ENCODE data around the gene ADISSP.

The ADISSP gene

GRCh38 chr20:3767427-3768341 is at the start of gene ADISSP:
Gene ADISSP (minus strand): TSS chr20:3767753. CDS start chr20:3760100, 7,653 bp downstream.
- TF ChIP-seq CTCF (IDR thresholded peaks at IDR 0.05; ENCODE audit: low read length, missing control alignments): peak; percentile 3
- DNase-seq (ENCODE audit: low read depth): peak; percentile 99
- H3K4me3 ChIP-seq (replicated peaks; ENCODE audit: low read depth, low read length): peak within 1 kb of the TSS; percentile 72

- no peak overlapping the region for H3K4me3 ChIP-seq (replicated peaks; ENCODE audit: low read depth, low read length)
- no peak for TF ChIP-seq CTCF (IDR thresholded peaks at IDR 0.05; ENCODE audit: low read length, missing control alignments)
- DNase-seq (ENCODE audit: low read depth): no peak
Measured at GRCh38 chr20:3815703-3816315, 48.3 kb upstream of the ADISSP start.

GRCh38 chr20:3814928-3815495 is 47.5 kb upstream of the ADISSP start:
- no peak for DNase-seq (ENCODE audit: low read depth)
- no peak for TF ChIP-seq CTCF (IDR thresholded peaks at IDR 0.05; ENCODE audit: low read length, missing control alignments)
- H3K4me3 ChIP-seq (replicated peaks; ENCODE audit: low read depth, low read length): no peak overlapping the region

- no peak for TF ChIP-seq CTCF (IDR thresholded peaks at IDR 0.05; ENCODE audit: low read length, missing control alignments)
- H3K4me3 ChIP-seq (replicated peaks; ENCODE audit: low read depth, low read length): no peak overlapping the region
- no peak for DNase-seq (ENCODE audit: low read depth)
Measured at GRCh38 chr20:3813848-3814581, 46.5 kb upstream of the ADISSP start.

- DNase-seq (ENCODE audit: low read depth): no peak
- no peak overlapping the region for H3K4me3 ChIP-seq (replicated peaks; ENCODE audit: low read depth, low read length)
- no peak for TF ChIP-seq CTCF (IDR thresholded peaks at IDR 0.05; ENCODE audit: low read length, missing control alignments)
Measured at GRCh38 chr20:3812975-3813847, 45.7 kb upstream of the ADISSP start.

- TF ChIP-seq CTCF (IDR thresholded peaks at IDR 0.05; ENCODE audit: low read length, missing control alignments): no peak
- H3K4me3 ChIP-seq (replicated peaks; ENCODE audit: low read depth, low read length): no peak overlapping the region
- no peak for DNase-seq (ENCODE audit: low read depth)
Measured at GRCh38 chr20:3812259-3812681, 44.7 kb upstream of the ADISSP start.

All from fibroblast of pulmonary artery (primary cell).